Stomach (tissue), 9 donors: Measurements from ENCODE around the gene MAP3K13. TPM values are rescaled to one million over a fixed set of nuclear protein-coding genes. Genes with fewer than 3 reads are reported as not detected.

Experiments
- DNase-seq, 2 donors: peaks; one replicate each; pipeline versions ENCODE4 v3.0.0 to v3.0.0-alpha.2; 2013 to 2019
- H3K27ac ChIP-seq, 5 donors: fragments of 200-600 bp in 4 of 5; sonication (generic) in 4 of 5; one replicate each; pipeline ENCODE4 v1.5.1; 2013 to 2019; ENCODE audit warnings: mild to moderate bottlenecking in 1 of 5, moderate library complexity in 1 of 5
- H3K27me3 ChIP-seq, 3 donors: fragments of 200-600 bp; sonication (generic); one replicate each; pipeline ENCODE4 v1.5.1; 2017 to 2019; ENCODE audit warnings: mixed run types in 1 of 3
- H3K36me3 ChIP-seq, 4 donors: fragments of 200-600 bp; sonication (generic); 1 replicate in 3 of 4; 2 replicates in 1 of 4; pipeline ENCODE4 v1.5.1; 2016 to 2019
- H3K4me1 ChIP-seq, 4 donors: fragments of 200-600 bp; sonication (generic); one replicate each; pipeline ENCODE4 v1.5.1; 2016 to 2019
- H3K4me3 ChIP-seq, 4 donors: fragments of 200-600 bp; sonication (generic) in 3 of 4; one replicate each; pipeline ENCODE4 v1.5.1; 2016 to 2019; ENCODE audit warnings: mild to moderate bottlenecking in 1 of 4
- H3K9me3 ChIP-seq, 4 donors: fragments of 200-600 bp; sonication (generic); one replicate each; pipeline ENCODE4 v1.5.1; 2016 to 2019
- CTCF ChIP-seq, 7 experiments: fragments of 450-650 bp in 4 of 7; fragments of 200-600 bp in 3 of 7; sonication (generic) in 3 of 7; IDR thresholded peaks; one replicate each; pipeline ENCODE4 v1.5.1; 2016 to 2019; ENCODE audit warnings: antibody characterized with exemption in 7 of 7, control low read depth in 2 of 7, mild to moderate bottlenecking in 1 of 7
- EP300 ChIP-seq: sonication (generic); formaldehyde crosslinking; IDR thresholded peaks from one replicate; pipeline ENCODE4 v1.6.1; 2017; ENCODE audit warnings: antibody characterized with exemption
- POLR2A ChIP-seq, 4 donors: fragments of 450-650 bp; IDR thresholded peaks; one replicate each; pipeline ENCODE4 v1.6.1; 2016; ENCODE audit warnings: antibody characterized with exemption in 4 of 4, control low read depth in 2 of 4, mild to moderate bottlenecking in 1 of 4, moderate library complexity in 1 of 4
- POLR2AphosphoS5 ChIP-seq, 3 donors: sonication (generic); formaldehyde crosslinking; IDR thresholded peaks; one replicate each; pipeline ENCODE4 v1.6.1; 2016; ENCODE audit warnings: antibody characterized with exemption in 3 of 3
- WGBS, 5 donors: extraction: QIAGEN DNeasy Blood & Tissue Kit in 3 of 5; methylation state at CpG; one replicate each; pipeline versions ENCODE4 v1.1.5 to v1.1.7; 2013 to 2018; 5-methylcytosine and 5-hydroxymethylcytosine counted together
- intact Hi-C: fragments of 100-400 bp; cut with DNase I; formaldehyde crosslinking; loops from one replicate; pipeline ENCODE4 v1.15.1; 2023; ENCODE audit warnings: low total_unique reads
- polyA plus RNA-seq, 3 donors: library from polyadenylated mRNA; stranded (reverse); fragments of 200-250 nt; gene quantifications; one replicate each; pipeline ENCODE4 v1.2.3, GENCODE V29; 2013
- total RNA-seq, 5 donors: library from RNA; depleted of rRNA; stranded (reverse); fragments of >200 nt; gene quantifications; one replicate each; pipeline versions ENCODE4 v1.1.0 to v1.2.3, GENCODE V29; 2014 to 2016
- donor health status: healthy with polysubstance abuse.
- donor health status: Bipolar disorder and iron deficiency.
- donor health status: healthy.

Gene MAP3K13
- total and polyA plus RNA-seq, 8 donors, result 11.7 to 315 (median 31.0) TPM

DNA sequence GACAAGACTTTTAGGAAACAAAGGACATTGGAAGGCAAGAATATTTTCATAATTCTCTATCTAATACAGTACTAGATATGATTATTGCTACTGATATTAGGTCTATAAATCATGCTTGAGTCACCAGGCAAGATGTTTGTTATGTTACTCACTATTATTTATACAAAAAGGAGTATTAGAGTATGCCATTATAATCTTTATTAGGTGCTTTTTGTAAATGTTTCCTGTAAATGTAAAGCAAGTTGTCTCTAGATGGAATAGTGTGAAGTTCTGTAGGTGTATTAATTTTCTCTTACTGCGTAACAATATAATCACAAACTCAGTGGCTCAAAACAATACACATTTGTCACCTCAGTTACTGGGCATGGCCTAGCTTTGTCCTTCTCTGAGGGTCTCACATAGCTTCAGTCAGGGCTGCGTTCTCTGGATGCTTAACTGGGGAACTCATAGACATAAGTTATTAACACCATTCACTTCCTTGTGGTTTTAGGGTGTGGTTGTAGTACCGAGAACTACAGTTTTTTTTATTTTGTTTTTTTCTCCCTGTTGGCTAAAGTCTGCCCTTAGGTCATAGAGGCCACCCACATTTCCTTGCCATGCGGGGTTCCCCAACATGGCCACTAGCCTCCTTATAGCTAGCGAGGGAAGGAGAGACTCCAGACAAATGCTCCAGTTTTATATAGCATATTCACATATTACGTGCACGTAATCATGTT is 20.3 kb upstream of the MAP3K13 start:
- TF ChIP-seq POLR2AphosphoS5 (IDR thresholded peaks at IDR 0.05) (peak in 1 of 3 donors; percentile 13), CTCF (IDR thresholded peaks at IDR 0.05) (no peak)
- Histone ChIP-seq H3K36me3 (no peaks in the 10 kb centered on the region), H3K4me1 (peaks cover 0 to 35% (median 13%) of the 10 kb centered on the region in 4 donors), H3K27me3 (no peaks in the 10 kb centered on the region), H3K27ac (peak overlapping the region; percentile 17 to 79 (median 37)), H3K4me3 (no peak overlapping the region), H3K9me3 (no peaks in the 10 kb centered on the region)
- peak in 1 of 2 donors; percentile 63 for DNase-seq
- intact Hi-C loops, result no loop called here
- 54 to 71% (median 58%) methylated on average over 7 of the region's 7 CpGs for WGBS, 5 donors

DNA sequence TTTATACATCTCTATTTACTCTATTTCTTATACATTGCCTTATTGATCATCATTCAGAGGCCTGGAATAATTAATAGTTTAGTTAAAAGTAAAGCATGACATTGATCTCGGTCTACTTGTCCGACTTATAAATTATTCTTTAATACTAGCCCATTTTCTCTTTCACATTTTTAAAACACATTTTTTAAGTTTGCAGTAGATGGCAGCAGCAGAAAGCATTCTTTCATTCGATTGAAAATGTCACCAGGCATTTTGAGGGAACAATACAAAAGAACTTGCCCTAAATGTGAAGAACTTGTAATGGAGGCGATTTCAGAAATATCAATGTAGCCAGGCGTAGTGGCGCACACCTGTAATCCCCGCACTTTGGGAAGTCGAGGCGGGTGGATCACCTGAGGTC is 15.5 kb upstream of the MAP3K13 start:
- H3K4me3 ChIP-seq, result no peak overlapping the region
- H3K9me3 ChIP-seq, result no peaks in the 10 kb centered on the region
- H3K27ac ChIP-seq, result no peak overlapping the region
- intact Hi-C loops, result no loop called here
- WGBS, 5 donors, result 94 to 95% (median 95%) methylated on average over 9 of the region's 9 CpGs
- no peaks in the 10 kb centered on the region for H3K27me3 ChIP-seq
- peaks cover 0 to 20% (median 7%) of the 10 kb centered on the region in 4 donors for H3K4me1 ChIP-seq
- DNase-seq, result no peak
- H3K36me3 ChIP-seq, result no peaks in the 10 kb centered on the region
- no peak for TF ChIP-seq POLR2A (IDR thresholded peaks at IDR 0.05)
- no peak for TF ChIP-seq POLR2AphosphoS5 (IDR thresholded peaks at IDR 0.05)
- no peak for TF ChIP-seq CTCF (IDR thresholded peaks at IDR 0.05)
- TF ChIP-seq EP300, result no peak

DNA sequence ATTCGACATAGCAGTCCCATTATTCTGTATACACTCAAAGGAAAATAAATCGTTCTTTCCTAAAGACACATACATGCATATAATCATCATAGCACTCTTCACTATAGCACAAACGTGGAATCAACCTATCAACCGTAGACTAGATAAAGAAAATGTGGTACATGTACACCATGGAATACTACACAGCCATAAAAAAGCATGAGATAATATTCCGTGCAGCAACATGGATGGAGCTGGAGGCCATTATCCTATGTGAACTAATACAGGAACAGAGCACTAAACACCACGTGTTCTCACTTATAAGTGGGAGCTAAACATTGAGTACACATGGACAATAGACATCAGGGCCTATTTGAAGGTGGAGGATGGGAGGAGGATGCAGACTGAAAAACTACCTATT is 12.1 kb upstream of the MAP3K13 start:
- DNase-seq, result no peak
- no peaks in the 10 kb centered on the region for H3K36me3 ChIP-seq
- H3K4me3 ChIP-seq, result no peak overlapping the region
- no peaks in the 10 kb centered on the region for H3K9me3 ChIP-seq
- H3K27me3 ChIP-seq, result no peaks in the 10 kb centered on the region
- intact Hi-C loops, result no loop called here
- H3K27ac ChIP-seq, result no peak overlapping the region
- peaks cover 0 to 16% (median 6%) of the 10 kb centered on the region in 4 donors for H3K4me1 ChIP-seq
- TF ChIP-seq POLR2AphosphoS5 (IDR thresholded peaks at IDR 0.05) (no peak), POLR2A (IDR thresholded peaks at IDR 0.05) (no peak), EP300 (no peak), CTCF (IDR thresholded peaks at IDR 0.05) (no peak)
- 82 to 91% (median 91%) methylated on average over 6 of the region's 6 CpGs for WGBS, 5 donors

DNA sequence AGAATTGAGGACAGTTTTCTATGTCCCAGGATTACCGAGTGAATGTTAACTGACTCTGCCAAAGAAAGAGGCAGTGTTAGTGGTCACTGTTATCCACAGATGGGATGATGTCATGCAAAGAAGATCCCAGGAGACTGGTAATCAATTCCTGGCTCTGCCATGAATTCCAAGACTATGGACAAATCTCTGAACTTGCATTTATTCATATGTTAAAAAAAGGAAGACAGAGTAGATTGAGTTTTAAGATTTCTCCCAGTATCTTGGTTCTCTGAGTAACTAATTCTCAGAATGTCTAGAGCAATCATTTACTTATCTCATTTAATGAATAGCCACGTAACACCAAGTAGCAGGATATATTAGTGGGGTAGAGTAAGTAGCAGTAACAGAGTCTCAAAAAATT is 11.5 kb upstream of the MAP3K13 start:
- Histone ChIP-seq H3K36me3 (no peaks in the 10 kb centered on the region), H3K27me3 (no peaks in the 10 kb centered on the region), H3K9me3 (no peaks in the 10 kb centered on the region), H3K4me1 (peaks cover 0 to 16% (median 7%) of the 10 kb centered on the region in 4 donors), H3K4me3 (no peak overlapping the region), H3K27ac (no peak overlapping the region)
- TF ChIP-seq POLR2A (IDR thresholded peaks at IDR 0.05) (no peak), CTCF (IDR thresholded peaks at IDR 0.05) (no peak), EP300 (no peak), POLR2AphosphoS5 (IDR thresholded peaks at IDR 0.05) (no peak)
- intact Hi-C loops, result no loop called here
- WGBS, 5 donors, result 85 to 89% (median 88%) methylated on average over 2 of the region's 2 CpGs
- DNase-seq, result no peak
